ENCODE data around the gene AKNA.

AKNA gene

GRCh38 chr9:114373960-114374730, 13.6 kb downstream of the AKNA start:
- DNase-seq: no peak

GRCh38 chr9:114372921-114373448, 14.8 kb downstream of the AKNA start:
- DNase-seq: peak; percentile 68

- peak; percentile 91 for DNase-seq
Observed at GRCh38 chr9:114371973-114372917, 15.5 kb downstream of the AKNA start.

GRCh38 chr9:114371343-114371944, 16.3 kb downstream of the AKNA start:
- no peak for DNase-seq

- DNase-seq: no peak
Observed at GRCh38 chr9:114370968-114371320, 16.8 kb downstream of the AKNA start.

- no peak for DNase-seq
Observed at GRCh38 chr9:114370251-114370967, 17.4 kb downstream of the AKNA start.

- no peak for DNase-seq
Observed at GRCh38 chr9:114369216-114370130, 18.3 kb downstream of the AKNA start.

- no peak for DNase-seq
Observed at GRCh38 chr9:114367772-114368569, 19.8 kb downstream of the AKNA start.

- DNase-seq: no peak
Observed at GRCh38 chr9:114367366-114367765, 20.4 kb downstream of the AKNA start.

GRCh38 chr9:114366334-114367128, 21.3 kb downstream of the AKNA start:
- peak; percentile 94 for DNase-seq

- DNase-seq: no peak
Observed at GRCh38 chr9:114365194-114365593, 22.6 kb downstream of the AKNA start.

- peak; percentile 98 for DNase-seq
Observed at GRCh38 chr9:114364134-114365041, 23.4 kb downstream of the AKNA start.

GRCh38 chr9:114363424-114363823, 24.4 kb downstream of the AKNA start:
- DNase-seq: no peak

- no peak for DNase-seq
Observed at GRCh38 chr9:114362394-114362793, 25.4 kb downstream of the AKNA start.

GRCh38 chr9:114361542-114361941, 26.2 kb downstream of the AKNA start:
- DNase-seq: no peak

- DNase-seq: no peak
Observed at GRCh38 chr9:114359801-114360200, 28.0 kb downstream of the AKNA start.

- DNase-seq: no peak
Observed at GRCh38 chr9:114357911-114358328, 29.9 kb downstream of the AKNA start.

GRCh38 chr9:114357360-114357759, 30.4 kb downstream of the AKNA start:
- no peak for DNase-seq

- no peak for DNase-seq
Observed at GRCh38 chr9:114356792-114357191, 31.0 kb downstream of the AKNA start.
